GM10847 (cell line): Measurements from ENCODE around the gene ATG16L1.
A peak's percentile ranks its signal among the peaks of the same experiment; 100 is the strongest.

Source experiments
- POLR2A ChIP-seq: IDR thresholded peaks from 2 replicates; pipeline ENCODE4 v1.6.1; 2011; ENCODE audit not compliant: insufficient read length; ENCODE audit errors: extremely low read depth

Gene ATG16L1

DNA sequence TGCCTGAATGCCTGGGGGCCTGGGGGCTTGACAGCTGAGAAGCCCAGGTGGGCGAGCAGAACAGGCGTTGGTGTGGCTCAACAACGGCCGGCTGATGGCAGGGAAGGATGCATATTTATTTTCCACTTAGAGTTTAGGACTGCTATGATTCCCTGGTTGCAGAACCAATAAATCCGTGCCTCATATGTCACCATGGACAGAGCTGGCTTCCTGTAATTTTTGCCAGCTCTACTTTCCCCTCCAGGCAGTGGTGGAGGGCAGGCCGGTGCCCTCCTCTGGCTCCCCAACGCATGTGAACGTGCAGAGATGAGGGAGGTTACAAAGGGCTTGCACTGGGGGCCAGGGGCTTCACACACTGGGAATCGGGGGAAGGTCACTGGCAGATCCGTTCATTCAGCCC lies 74.3 kb downstream of the ATG16L1 start:
- TF ChIP-seq POLR2A, result no peak

DNA sequence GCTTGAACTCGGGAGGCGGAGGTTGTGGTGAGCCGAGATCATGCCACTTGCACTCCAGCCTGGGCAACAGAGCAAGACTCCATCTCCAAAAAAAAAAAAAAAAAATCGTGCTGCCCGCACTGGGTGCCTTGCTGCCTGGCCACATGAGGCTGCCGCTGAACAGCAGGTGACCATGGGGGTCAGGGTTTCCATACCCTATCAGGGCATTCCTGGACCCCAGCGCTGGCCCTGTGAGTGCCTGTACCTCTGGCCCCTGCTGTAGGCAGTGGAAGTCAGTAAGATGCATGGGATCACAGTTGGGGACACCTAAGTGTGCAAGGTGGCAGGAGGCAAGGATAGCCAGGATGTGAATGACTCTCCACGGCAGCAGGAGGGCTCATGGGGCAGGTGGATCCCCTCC lies 75.0 kb downstream of the ATG16L1 start:
- TF ChIP-seq POLR2A, result no peak

DNA sequence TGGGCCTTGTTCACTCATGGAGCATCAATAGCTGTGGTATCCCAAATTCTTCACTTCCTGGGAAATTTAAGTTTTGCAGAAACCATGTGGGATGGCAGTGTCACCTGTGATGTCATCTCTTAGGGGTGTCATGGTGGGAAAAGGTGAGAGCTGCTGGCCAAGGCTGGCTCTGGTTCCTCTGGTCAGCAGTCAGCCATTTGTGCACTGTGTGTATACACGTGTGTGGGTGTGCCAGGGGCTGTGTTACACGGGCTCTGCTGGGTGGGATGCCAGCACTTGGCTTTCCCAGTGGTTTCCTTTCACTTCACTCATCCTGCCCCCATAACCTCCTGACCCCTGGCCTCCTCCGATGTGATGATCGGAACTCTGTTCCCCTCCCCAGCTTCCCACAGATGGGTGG lies 77.4 kb downstream of the ATG16L1 start:
- no peak for TF ChIP-seq POLR2A

DNA sequence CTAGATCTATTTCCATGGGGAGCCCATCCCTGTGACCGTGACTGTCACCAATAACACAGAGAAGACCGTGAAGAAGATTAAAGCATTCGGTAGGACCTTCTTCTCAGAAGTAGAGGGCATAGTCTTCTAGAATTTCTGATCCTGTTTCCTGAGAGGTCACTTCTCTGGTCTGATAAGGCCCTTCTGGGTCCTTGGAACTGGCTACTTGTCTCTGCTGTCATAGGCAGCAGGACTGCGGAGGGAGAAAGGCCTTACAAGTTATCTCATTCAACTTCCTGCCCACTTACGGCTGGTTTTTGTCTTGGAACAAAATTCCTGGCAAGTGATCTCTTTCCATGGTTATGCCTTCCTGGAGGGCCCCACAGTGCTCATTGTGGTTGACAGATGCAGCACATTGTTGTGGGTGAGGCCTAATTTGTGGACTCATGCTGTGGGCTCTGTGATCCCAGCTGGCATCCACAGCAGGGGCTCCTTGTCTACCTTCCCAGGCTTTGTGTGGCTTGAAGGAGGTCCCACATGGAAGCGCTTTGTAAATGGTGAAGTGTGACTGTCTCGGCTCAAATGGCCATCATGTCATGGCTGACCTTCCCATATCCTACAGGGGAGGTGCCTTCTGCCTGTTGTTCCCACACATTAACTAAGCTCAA lies 78.1 kb downstream of the ATG16L1 start:
- TF ChIP-seq POLR2A, result no peak

DNA sequence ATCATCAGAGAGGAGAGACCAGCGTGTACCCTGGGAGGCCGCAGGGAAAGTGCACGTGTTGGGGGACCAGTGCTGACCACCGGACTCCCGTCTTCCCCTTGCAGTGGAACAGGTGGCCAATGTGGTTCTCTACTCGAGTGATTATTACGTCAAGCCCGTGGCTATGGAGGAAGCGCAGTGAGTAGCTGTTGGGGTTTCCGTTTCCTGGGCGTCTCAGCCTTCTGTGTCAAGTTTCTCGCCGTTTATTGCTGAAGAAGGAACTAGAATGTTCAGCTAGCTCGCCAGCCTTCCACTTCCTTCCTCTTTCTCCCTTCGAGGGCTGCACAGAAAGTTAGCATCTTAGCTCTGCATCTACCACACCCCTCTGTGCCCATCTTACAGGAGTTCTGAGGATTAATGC lies 80.1 kb downstream of the ATG16L1 start:
- peak; percentile 29 for TF ChIP-seq POLR2A

DNA sequence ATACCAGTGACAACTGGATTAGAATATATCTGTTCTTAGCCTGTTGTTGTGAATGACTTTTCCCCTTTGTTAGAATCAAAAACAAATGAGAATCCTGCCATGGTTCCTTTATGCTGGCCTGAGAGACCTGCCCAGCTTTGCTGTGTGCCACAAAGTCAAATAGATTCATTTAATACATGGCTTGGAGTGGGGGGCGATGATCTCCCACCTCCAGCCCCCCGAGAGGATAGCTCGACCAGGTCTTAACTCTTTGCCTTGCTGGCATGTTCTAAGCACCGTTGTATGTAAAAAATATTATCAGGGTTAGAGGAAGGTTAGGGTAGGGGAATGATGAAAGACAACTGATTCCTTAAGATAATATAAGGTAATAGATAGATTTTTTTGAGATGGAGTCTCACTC lies 80.7 kb downstream of the ATG16L1 start:
- TF ChIP-seq POLR2A, result no peak

DNA sequence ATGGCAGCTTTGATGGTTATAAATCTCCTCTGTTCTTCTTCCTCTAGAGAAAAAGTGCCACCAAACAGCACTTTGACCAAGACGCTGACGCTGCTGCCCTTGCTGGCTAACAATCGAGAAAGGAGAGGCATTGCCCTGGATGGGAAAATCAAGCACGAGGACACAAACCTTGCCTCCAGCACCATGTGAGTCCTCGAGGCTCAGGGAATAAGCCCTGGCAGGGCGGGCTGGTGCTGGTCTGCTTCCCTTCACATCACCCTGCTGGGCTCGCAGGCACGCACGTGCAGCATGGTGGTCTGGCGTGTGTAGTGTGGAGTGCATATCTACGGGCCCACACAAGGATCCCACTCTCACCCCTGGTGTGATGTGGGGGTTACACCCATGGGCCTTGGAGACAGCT lies 83.4 kb downstream of the ATG16L1 start:
- no peak for TF ChIP-seq POLR2A

DNA sequence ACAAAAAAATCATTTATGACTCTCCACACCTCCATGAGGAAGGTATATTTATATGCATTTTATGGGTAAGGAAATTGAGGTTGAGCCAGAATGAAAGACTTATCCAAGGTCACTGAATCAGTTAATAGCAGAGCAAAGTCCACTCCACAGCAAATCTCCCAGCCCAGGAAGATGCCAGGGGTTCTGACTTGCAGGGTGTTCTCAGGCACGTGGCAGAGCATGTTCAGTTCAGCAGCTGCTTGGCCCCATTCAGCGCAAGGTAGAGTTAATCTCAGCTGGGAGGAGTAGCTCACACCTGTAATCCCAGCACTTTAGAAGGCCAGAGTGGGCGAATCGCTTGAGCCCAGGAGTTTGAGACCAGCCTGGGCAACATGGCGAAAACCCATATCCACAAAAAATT lies 85.1 kb downstream of the ATG16L1 start:
- no peak for TF ChIP-seq POLR2A

DNA sequence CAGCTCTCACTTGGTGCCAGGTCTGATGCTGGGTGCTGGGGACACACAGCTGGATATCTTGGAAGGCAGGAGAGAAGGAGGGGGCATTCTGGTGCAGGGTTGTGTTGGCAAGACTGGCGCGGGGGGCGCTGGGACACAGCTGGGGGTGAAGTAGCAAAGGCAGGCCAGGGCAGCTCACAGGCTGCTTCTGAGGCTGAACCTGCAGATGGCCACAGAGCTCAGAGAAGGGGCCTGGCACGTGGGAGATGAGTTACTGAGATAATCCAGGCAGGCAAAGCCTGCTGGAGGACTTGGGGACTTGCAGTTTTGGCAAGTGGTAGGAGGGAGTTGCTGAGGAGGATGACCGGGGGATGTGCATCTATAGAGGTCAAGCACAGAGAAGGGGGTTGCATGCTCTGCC lies 86.6 kb downstream of the ATG16L1 start:
- TF ChIP-seq POLR2A, result no peak

DNA sequence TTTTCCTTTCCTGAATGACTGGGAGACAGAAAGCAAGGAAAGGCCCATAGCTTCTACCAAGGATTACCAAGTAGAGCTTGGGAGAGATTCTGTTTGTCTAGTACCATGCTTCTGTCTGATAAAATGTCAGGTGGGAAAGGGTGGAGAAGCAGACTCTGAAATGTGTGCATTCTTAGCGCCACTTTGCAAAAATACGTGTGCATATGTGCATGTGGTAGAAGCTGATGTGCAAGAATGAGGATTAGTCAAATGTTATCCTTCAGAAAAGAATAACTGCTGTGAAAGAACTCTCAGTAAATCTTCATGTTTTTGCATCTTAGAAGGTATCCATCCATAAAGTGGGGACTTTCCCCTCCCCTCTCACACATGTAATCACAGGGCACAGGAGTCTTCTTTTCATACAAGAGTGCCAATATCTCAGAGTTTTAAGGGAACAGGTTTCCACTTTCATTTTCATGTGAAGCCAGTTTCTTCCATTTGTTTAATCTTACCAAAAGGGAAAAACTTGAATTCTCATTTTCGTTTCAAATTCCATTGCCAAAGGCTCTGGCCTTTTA lies 87.4 kb downstream of the ATG16L1 start:
- TF ChIP-seq POLR2A, result no peak

DNA sequence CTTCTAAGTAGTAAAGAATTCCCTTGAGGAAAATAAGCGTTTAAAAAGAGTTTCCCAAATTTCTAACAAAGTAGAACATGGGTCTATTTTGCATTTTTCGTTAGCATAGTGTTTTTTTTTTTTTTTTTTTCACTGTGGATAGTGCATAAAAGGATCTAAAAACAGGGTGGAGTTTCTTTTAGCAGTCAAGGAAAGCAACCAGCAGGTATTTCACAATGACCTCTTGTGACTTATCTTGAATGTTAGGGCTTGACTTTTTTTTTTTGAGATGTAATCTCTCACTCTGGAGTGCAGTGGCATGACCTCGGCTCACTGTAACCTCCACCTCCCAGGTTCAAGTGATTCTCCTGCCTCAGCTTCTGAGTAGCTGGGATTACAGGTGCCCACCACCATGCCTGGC lies 88.0 kb downstream of the ATG16L1 start:
- no peak for TF ChIP-seq POLR2A

DNA sequence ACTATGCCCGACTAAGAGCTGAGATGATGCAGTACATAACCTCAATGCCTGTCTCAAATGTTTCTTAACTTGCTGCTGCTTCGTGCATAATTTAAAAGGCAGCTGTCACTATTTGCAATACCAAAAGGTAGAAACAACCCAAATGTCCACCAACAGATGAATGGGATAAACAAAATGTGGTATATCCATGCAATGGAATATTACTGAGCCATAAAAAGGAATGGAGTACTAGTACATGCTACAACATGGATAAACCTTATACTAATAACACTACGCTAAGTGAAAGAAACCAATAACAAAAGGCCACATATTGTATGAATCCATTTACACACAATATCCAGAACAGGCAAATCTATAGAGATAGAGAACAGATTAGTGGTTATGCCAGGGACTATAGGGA lies 89.8 kb downstream of the ATG16L1 start:
- TF ChIP-seq POLR2A, result no peak

DNA sequence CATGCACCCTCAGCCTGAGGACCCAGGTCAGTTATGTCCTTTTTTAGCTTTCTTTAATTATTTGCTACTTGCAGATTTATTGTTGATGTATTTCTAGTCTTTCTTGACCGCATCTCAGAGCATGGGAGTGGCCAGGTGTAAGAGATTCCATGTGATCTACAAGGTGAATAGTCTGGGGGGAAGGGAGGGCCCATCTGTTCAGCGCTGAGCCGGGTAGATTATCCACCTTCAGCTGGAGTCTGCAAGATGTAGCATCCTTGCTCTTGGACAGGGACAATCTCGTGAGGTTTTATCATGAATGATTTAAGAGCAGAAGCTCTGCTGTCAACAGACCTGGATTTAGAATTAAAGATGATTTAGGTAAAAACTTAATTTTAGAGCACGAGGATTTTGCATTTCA lies 90.8 kb downstream of the ATG16L1 start:
- TF ChIP-seq POLR2A, result no peak

DNA sequence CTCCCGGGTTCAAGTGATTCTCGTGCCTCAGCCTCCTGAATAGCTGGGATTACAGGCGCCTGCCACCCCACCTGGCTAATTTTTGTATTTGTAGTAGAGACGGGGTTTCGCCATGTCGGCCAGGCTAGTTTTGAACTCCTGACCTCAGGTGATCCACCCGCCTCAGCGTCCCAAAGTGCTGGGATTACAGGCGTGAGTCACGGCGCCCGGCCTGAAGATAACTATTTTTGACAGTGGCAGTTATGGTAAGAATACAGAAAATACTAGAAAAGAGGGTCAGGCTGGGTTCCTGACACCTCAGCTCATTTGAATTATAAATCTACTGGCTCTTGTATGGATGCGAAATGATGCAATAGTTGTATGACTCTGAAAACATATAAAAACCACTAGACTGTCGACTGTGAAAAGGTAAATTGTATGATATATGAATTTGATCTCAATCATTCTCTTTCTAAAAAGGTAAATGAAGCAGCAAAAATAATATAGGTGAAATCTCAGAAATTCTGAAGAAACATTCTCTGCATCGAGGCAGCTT lies 91.8 kb downstream of the ATG16L1 start:
- no peak for TF ChIP-seq POLR2A
